Osteocyte (in vitro differentiated cells): ENCODE data around the gene EXOC3L4. TPM values are rescaled to one million over a fixed set of nuclear protein-coding genes. Genes with fewer than 3 reads are reported as not detected.
A peak's percentile ranks its signal among the peaks of the same experiment; 100 is the strongest.

Source experiments
- DNase-seq: peaks from one replicate; pipeline ENCODE4 v3.0.0; 2021; ENCODE audit warnings: mixed read lengths; ENCODE audit not compliant: unreplicated experiment; ENCODE audit errors: extremely low spot score
- H3K27ac Mint-ChIP-seq: one replicate; pipeline ENCODE4 v1.8.0; 2021; ENCODE audit warnings: mild to moderate bottlenecking, mixed read lengths; ENCODE audit not compliant: unreplicated experiment
- H3K27me3 Mint-ChIP-seq: one replicate; pipeline ENCODE4 v1.8.0; 2021; ENCODE audit warnings: mixed read lengths; ENCODE audit not compliant: unreplicated experiment
- H3K36me3 Mint-ChIP-seq: one replicate; pipeline ENCODE4 v1.8.0; 2021; ENCODE audit warnings: mixed read lengths; ENCODE audit not compliant: unreplicated experiment
- H3K4me1 Mint-ChIP-seq: one replicate; pipeline ENCODE4 v1.8.0; 2021; ENCODE audit warnings: mixed read lengths; ENCODE audit not compliant: unreplicated experiment
- H3K4me3 Mint-ChIP-seq: one replicate; pipeline ENCODE4 v1.8.0; 2021; ENCODE audit warnings: mild to moderate bottlenecking, moderate library complexity, mixed read lengths; ENCODE audit not compliant: unreplicated experiment
- H3K9me3 Mint-ChIP-seq: one replicate; pipeline ENCODE4 v1.8.0; 2021; ENCODE audit warnings: mixed read lengths; ENCODE audit not compliant: unreplicated experiment
- total RNA-seq: library from RNA; stranded (reverse); gene quantifications from 2 replicates; pipeline ENCODE4 v1.2.1, GENCODE V29; 2021
- TF ChIP-seq, protein P1 (sequence below): fragments of 200-600 bp; sonication (generic); IDR thresholded peaks from 2 replicates; pipeline ENCODE4 v1.5.0; 2021; ENCODE audit warnings: antibody characterized with exemption, mild to moderate bottlenecking, moderate library complexity

The EXOC3L4 gene
- total RNA-seq, 1 donor from 2014 or later, result 0.86 TPM

DNA sequence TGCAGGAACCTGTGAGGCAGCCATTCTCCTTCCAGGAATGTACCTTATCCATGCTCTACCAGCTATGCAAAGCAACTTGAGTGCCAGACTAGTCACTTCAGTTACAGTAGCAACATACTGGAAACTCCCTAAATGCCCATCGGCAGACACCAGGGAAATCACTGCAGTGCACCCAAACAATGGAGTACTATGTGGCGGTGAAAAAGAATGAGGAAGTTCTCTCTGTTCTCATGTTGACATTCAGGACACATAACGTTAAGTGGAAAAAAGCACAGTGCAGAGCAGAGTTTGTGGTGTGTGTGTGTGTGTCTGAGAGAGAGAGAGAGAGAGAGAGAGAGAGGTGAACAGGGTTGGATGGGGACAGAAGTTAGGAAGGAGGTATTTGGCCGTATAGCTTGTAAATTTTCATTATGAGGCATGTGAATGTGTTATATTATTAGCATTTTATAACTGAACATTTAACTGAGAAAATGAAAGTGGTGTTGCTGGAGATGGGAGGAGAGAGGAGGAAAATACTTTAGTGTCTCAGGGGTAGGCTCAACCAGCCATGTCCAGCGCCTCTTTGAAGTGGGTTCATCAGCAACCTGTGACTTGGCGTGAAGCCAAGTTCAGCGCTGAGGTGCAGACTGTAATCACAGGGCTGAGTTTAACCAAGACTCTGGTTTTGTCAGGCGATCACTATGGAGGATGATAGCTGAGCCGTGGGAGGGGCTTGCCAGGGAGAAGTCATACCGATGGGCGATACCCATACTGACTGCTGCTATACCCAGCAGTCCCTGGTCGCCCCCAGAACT, 46.0 kb downstream of the EXOC3L4 start:
- TF ChIP-seq, protein P1, sequence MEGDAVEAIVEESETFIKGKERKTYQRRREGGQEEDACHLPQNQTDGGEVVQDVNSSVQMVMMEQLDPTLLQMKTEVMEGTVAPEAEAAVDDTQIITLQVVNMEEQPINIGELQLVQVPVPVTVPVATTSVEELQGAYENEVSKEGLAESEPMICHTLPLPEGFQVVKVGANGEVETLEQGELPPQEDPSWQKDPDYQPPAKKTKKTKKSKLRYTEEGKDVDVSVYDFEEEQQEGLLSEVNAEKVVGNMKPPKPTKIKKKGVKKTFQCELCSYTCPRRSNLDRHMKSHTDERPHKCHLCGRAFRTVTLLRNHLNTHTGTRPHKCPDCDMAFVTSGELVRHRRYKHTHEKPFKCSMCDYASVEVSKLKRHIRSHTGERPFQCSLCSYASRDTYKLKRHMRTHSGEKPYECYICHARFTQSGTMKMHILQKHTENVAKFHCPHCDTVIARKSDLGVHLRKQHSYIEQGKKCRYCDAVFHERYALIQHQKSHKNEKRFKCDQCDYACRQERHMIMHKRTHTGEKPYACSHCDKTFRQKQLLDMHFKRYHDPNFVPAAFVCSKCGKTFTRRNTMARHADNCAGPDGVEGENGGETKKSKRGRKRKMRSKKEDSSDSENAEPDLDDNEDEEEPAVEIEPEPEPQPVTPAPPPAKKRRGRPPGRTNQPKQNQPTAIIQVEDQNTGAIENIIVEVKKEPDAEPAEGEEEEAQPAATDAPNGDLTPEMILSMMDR, result no peak
- no peak for DNase-seq
- H3K36me3 Mint-ChIP-seq, result no peaks in the 10 kb centered on the region
- peaks cover 26% of the 10 kb centered on the region for H3K27me3 Mint-ChIP-seq
- H3K4me1 Mint-ChIP-seq, result peaks cover 15% of the 10 kb centered on the region
- H3K4me3 Mint-ChIP-seq, result no peak overlapping the region
- H3K27ac Mint-ChIP-seq, result no peak overlapping the region
- no peaks in the 10 kb centered on the region for H3K9me3 Mint-ChIP-seq

DNA sequence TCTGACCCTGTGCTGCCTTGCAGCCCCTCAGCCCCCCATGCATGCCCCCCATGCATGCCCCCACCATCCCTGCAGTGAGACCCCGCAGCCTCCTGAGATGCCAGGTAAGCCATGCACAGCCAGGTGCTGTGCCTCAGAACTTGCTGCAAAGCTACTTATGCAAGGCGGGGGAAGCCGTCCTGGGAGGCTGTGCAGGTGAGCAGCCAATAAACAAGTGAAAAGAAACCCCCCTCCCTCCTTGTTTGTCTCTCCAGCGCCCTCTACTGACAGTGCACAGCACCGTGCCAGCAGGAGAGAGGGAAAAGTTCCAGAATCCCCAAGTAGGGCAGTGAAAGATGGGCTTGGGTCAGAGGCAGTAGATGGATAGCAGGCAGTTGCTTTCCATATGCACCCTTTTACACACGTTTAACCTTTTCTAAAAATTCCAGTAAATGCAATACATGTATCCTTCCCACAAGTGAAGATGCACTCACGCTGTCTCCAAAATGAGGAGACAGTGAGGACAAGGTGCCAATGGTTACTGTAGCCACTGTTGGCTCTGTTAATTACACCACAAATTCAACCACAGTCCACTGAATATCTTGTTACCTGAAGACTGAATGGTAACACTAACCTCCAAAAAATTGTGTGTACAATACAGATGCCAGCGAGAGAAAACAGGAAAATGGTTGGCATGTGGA, 46.7 kb downstream of the EXOC3L4 start:
- Mint-ChIP-seq H3K4me1 (peaks cover 15% of the 10 kb centered on the region), H3K27me3 (peaks cover 30% of the 10 kb centered on the region), H3K4me3 (no peak overlapping the region), H3K27ac (no peak overlapping the region), H3K36me3 (no peaks in the 10 kb centered on the region), H3K9me3 (no peaks in the 10 kb centered on the region)
- TF ChIP-seq, protein P1, result peak; percentile 61
- no peak for DNase-seq

DNA sequence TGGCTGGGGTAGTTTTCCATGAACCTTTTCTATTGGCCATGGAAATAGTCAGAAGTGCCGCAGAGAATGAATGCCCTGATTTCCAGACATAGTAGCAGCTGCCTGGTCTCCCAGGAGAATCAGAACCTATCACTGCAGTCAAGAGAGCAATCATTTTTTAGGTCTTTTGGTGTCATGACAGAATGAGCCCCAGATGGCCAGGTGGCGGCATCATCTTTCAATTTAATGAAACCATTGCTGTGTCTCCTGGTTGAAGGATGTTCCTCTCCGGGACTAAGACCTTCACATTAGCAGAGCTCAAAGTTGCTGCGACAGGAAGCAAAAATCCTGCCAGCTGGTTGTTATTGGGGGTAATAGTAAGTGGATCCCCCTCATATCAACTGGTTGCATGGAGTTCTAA, 47.5 kb downstream of the EXOC3L4 start:
- TF ChIP-seq, protein P1, result no peak
- Mint-ChIP-seq H3K4me3 (no peak overlapping the region), H3K4me1 (peaks cover 8% of the 10 kb centered on the region), H3K27ac (no peak overlapping the region), H3K27me3 (peaks cover 34% of the 10 kb centered on the region), H3K9me3 (no peaks in the 10 kb centered on the region), H3K36me3 (no peaks in the 10 kb centered on the region)
- DNase-seq, result no peak

DNA sequence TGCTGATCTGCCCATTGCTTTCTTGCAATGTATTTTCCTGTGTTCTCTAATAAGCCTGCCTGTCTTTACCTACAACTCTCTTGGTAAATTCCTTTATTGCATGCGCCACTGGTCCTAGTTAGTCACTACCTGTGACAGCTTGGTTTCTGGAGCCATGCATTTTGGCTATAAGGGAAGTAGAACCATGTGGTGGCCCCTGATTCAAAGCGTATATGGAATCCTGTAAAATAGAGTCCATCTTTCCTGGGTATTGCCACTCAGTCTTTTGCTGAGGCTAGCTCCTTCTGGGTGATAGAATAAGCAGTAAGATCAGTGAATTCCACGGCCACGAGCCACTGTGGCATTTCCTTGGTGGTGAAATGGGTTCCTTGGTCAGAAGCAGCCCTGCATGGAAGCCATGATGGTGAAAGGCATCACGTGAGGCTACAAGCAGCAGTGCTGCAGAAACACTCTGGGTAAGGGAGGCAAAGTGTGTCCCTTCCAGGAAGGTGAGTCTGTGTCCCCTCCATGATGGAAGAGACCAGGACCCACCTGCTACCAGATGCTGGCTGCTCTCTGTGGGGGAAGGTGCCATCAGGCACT, 48.3 kb downstream of the EXOC3L4 start:
- Mint-ChIP-seq H3K4me3 (no peak overlapping the region), H3K9me3 (no peaks in the 10 kb centered on the region), H3K4me1 (peaks cover 4% of the 10 kb centered on the region), H3K27me3 (peaks cover 36% of the 10 kb centered on the region), H3K36me3 (no peaks in the 10 kb centered on the region), H3K27ac (no peak overlapping the region)
- TF ChIP-seq, protein P1, result no peak
- no peak for DNase-seq

DNA sequence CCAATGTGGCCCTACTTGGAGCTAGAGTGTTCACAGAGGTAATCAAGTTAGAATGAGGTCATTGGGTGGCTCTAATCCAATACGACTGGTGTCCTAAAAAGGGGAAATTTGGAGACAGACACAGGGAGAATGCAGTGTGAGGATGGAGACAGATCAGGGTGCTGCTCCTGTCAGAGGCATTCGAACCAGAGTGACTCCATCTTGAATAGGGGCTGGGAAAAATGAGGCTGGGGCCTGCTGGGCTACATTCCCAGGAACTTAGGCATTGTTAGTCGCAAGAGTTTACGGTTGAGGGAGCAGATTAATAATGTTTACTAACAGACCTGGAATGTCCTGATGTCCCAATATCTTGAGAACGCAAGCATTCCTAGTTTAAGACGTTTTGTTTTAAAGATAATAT, 49.0 kb downstream of the EXOC3L4 start:
- TF ChIP-seq, protein P1, result no peak
- no peak for DNase-seq
- Mint-ChIP-seq H3K27ac (no peak overlapping the region), H3K27me3 (peaks cover 36% of the 10 kb centered on the region), H3K9me3 (no peaks in the 10 kb centered on the region), H3K36me3 (no peaks in the 10 kb centered on the region), H3K4me3 (no peak overlapping the region), H3K4me1 (peaks cover 4% of the 10 kb centered on the region)
